Endothelial cell (in vitro differentiated cells): ENCODE data around the gene ROGDI. TPM values are rescaled to one million over a fixed set of nuclear protein-coding genes. Genes with fewer than 3 reads are reported as not detected.

Source experiments
- DNase-seq: peaks from one replicate; pipeline ENCODE4 v3.0.0; 2021; ENCODE audit warnings: low spot score
- H3K27ac Mint-ChIP-seq: one replicate; pipeline ENCODE4 v1.8.0; 2021; ENCODE audit warnings: mixed read lengths, inconsistent platforms; ENCODE audit not compliant: unreplicated experiment
- H3K27me3 Mint-ChIP-seq: one replicate; pipeline ENCODE4 v1.8.0; 2021; ENCODE audit warnings: mild to moderate bottlenecking, moderate library complexity, mixed read lengths, inconsistent platforms; ENCODE audit not compliant: unreplicated experiment
- H3K36me3 Mint-ChIP-seq: one replicate; pipeline ENCODE4 v1.8.0; 2021; ENCODE audit warnings: mild to moderate bottlenecking, low read depth, mixed read lengths, inconsistent platforms; ENCODE audit not compliant: unreplicated experiment
- H3K4me1 Mint-ChIP-seq: one replicate; pipeline ENCODE4 v1.8.0; 2021; ENCODE audit warnings: mild to moderate bottlenecking, mixed read lengths, inconsistent platforms; ENCODE audit not compliant: unreplicated experiment
- H3K4me3 Mint-ChIP-seq: one replicate; pipeline ENCODE4 v1.8.0; 2021; ENCODE audit warnings: mild to moderate bottlenecking, mixed read lengths, inconsistent platforms; ENCODE audit not compliant: unreplicated experiment
- H3K9me3 Mint-ChIP-seq: one replicate; pipeline ENCODE4 v1.8.0; 2021; ENCODE audit warnings: mixed read lengths, inconsistent platforms; ENCODE audit not compliant: unreplicated experiment
- CTCF ChIP-seq: fragments of 200-600 bp; sonication (generic); IDR thresholded peaks from one replicate; pipeline ENCODE4 v1.5.0; 2021; ENCODE audit warnings: antibody characterized with exemption; ENCODE audit not compliant: unreplicated experiment
- total RNA-seq: library from RNA; stranded (reverse); fragmentation: NEBNext Ultra II Directional; extraction: Animal tissue kit (Norgen Biotek cat#: 25700); gene quantifications from one replicate; pipeline ENCODE4 v1.2.1, GENCODE V29; 2021; ENCODE audit not compliant: unreplicated experiment

ROGDI gene
- total RNA-seq, 1 donor from 2014 or later, result 46.2 TPM

DNA sequence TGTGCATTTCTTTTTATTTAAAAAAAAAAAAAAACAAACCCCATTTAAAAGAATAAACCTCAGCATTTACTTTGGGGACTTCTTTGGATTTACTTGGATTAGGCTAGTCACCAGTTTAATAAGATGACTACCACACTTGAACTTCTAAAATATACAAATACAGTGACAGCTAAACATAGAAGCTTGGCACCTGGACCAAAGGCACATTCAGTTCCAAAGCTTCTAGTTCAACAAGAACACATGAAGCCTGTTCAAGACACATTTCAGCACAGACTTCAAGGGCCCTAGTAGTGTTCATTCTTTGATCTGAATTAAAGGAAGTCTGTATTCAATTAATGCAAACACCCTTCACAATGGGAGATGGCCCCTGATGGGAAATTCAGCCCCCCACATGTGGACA lies 11.6 kb upstream of the ROGDI start:
- H3K4me3 Mint-ChIP-seq, result no peak overlapping the region
- peaks cover 3% of the 10 kb centered on the region for H3K27me3 Mint-ChIP-seq
- H3K27ac Mint-ChIP-seq, result no peak overlapping the region
- TF ChIP-seq CTCF, result no peak
- H3K4me1 Mint-ChIP-seq, result peaks cover 3% of the 10 kb centered on the region
- H3K9me3 Mint-ChIP-seq, result no peaks in the 10 kb centered on the region
- H3K36me3 Mint-ChIP-seq, result peaks cover 37% of the 10 kb centered on the region
- no peak for DNase-seq

- H3K36me3 Mint-ChIP-seq, result peaks cover 32% of the 10 kb centered on the region
- no peaks in the 10 kb centered on the region for H3K9me3 Mint-ChIP-seq
- TF ChIP-seq CTCF, result no peak
- H3K27ac Mint-ChIP-seq, result no peak overlapping the region
- H3K4me1 Mint-ChIP-seq, result peaks cover 3% of the 10 kb centered on the region
- no peak for DNase-seq
- H3K4me3 Mint-ChIP-seq, result peak overlapping the region; percentile 69
- H3K27me3 Mint-ChIP-seq, result no peaks in the 10 kb centered on the region
Observed at GRCh38 chr16:4813251-4814003, 11.0 kb upstream of the ROGDI start.

DNA sequence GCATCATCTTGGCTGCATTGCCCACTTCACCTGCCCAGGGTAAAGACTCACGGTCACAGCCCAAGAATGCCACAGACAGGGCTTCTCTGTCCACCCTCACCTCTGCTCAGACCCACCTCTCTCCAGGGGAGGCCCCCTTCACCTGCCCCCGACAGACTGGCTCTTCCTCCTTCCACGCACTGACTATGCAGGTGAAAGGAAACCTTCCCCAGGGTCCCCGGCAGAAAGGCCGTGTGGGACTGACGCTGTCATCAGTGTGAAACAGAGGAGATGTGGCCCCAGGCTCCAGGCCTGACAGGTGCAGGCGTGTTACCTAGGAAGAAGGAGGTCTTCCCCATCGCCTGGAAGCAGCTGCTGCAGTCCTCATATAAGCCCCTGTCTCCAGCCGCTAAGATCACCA lies 9.3 kb upstream of the ROGDI start:
- no peaks in the 10 kb centered on the region for H3K9me3 Mint-ChIP-seq
- peaks cover 34% of the 10 kb centered on the region for H3K36me3 Mint-ChIP-seq
- no peaks in the 10 kb centered on the region for H3K27me3 Mint-ChIP-seq
- H3K4me3 Mint-ChIP-seq, result no peak overlapping the region
- TF ChIP-seq CTCF, result no peak
- no peak for DNase-seq
- peaks cover 3% of the 10 kb centered on the region for H3K4me1 Mint-ChIP-seq
- H3K27ac Mint-ChIP-seq, result no peak overlapping the region

GRCh38 chr16:4811242-4811641 lies 8.8 kb upstream of the ROGDI start:
- no peak for DNase-seq
- no peak overlapping the region for H3K4me3 Mint-ChIP-seq
- no peak overlapping the region for H3K27ac Mint-ChIP-seq
- H3K9me3 Mint-ChIP-seq, result no peaks in the 10 kb centered on the region
- no peaks in the 10 kb centered on the region for H3K27me3 Mint-ChIP-seq
- TF ChIP-seq CTCF, result no peak
- peaks cover 3% of the 10 kb centered on the region for H3K4me1 Mint-ChIP-seq
- peaks cover 30% of the 10 kb centered on the region for H3K36me3 Mint-ChIP-seq

- Mint-ChIP-seq H3K4me1 (peaks cover 2% of the 10 kb centered on the region), H3K27me3 (peaks cover 2% of the 10 kb centered on the region), H3K4me3 (peak overlapping the region; percentile 34), H3K27ac (no peak overlapping the region), H3K36me3 (peaks cover 18% of the 10 kb centered on the region), H3K9me3 (no peaks in the 10 kb centered on the region)
- no peak for DNase-seq
- TF ChIP-seq CTCF, result no peak
Observed at GRCh38 chr16:4806280-4806679, 3.8 kb upstream of the ROGDI start.
